Measurements from ENCODE around the gene MTHFD2L.

The MTHFD2L gene

DNA sequence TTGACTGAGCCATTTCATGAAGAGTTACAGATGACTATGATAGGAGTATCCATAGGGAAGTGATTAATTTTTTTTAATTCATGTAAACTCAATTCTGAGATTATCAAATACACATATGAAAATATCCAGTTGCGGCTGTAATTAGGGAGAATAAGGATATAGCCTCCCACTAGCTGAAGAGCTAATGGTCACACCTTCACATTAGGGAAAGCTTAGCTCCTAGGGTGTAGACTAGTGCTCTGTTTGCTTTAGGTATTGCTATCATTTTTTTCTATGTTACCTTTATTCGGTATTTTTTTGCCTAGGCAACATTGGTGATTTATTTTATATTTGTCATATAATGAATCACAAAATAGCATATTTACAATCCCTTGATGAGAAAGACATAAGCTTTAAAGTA lies 110.7 kb downstream of the MTHFD2L start:
- TF ChIP-seq CTCF (conservative IDR thresholded peaks at IDR 0.05; ENCODE audit: control insufficient read depth, insufficient read depth, low read depth, low read length), result no peak
- H3K4me3 ChIP-seq (ENCODE audit: control insufficient read depth, low read depth, low read length), result no peak overlapping the region

GRCh38 chr4:74278490-74278889 lies 120.6 kb downstream of the MTHFD2L start:
- H3K4me3 ChIP-seq (ENCODE audit: control insufficient read depth, low read depth, low read length), result no peak overlapping the region
- no peak for TF ChIP-seq CTCF (conservative IDR thresholded peaks at IDR 0.05; ENCODE audit: control insufficient read depth, insufficient read depth, low read depth, low read length)

More for the DNA sequence above, 110.7 kb downstream of the MTHFD2L start:
- no peak for DNase-seq (ENCODE audit: low read depth)

GRCh38 chr4:74279716-74280115 lies 121.8 kb downstream of the MTHFD2L start:
- H3K4me3 ChIP-seq (ENCODE audit: control insufficient read depth, low read depth, low read length), result no peak overlapping the region
- TF ChIP-seq CTCF (conservative IDR thresholded peaks at IDR 0.05; ENCODE audit: control insufficient read depth, insufficient read depth, low read depth, low read length), result no peak
- DNase-seq (ENCODE audit: low read depth), result no peak

More at GRCh38 chr4:74278490-74278889, 120.6 kb downstream of the MTHFD2L start:
- no peak for DNase-seq (ENCODE audit: low read depth)

DNA sequence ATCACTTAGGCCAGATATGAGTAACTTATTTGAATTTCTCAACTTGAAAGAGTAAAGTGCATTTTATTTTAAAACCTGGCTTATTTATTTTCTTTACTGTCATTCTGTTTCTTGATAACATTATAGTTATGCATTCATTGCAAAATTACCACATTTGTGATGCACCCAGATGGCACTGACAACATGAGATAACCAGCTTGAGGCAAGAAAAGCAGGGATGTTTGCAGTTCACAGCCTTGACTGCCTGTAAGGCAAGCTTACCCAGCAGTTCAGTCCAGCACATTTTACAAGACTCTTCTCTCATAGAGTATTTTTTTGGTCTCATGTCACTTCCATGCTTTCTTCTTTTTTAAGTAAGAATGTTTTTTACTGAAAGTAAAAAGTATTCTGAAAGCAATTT lies 125.0 kb downstream of the MTHFD2L start:
- H3K4me3 ChIP-seq (ENCODE audit: control insufficient read depth, low read depth, low read length), result no peak overlapping the region
- TF ChIP-seq CTCF (conservative IDR thresholded peaks at IDR 0.05; ENCODE audit: control insufficient read depth, insufficient read depth, low read depth, low read length), result no peak
- no peak for DNase-seq (ENCODE audit: low read depth)

GRCh38 chr4:74283614-74284013 lies 125.7 kb downstream of the MTHFD2L start:
- peak; percentile 73 for DNase-seq (ENCODE audit: low read depth)
- TF ChIP-seq CTCF (conservative IDR thresholded peaks at IDR 0.05; ENCODE audit: control insufficient read depth, insufficient read depth, low read depth, low read length), result no peak
- no peak overlapping the region for H3K4me3 ChIP-seq (ENCODE audit: control insufficient read depth, low read depth, low read length)

GRCh38 chr4:74284053-74284452 lies 126.1 kb downstream of the MTHFD2L start:
- no peak for TF ChIP-seq CTCF (conservative IDR thresholded peaks at IDR 0.05; ENCODE audit: control insufficient read depth, insufficient read depth, low read depth, low read length)
- no peak overlapping the region for H3K4me3 ChIP-seq (ENCODE audit: control insufficient read depth, low read depth, low read length)
- DNase-seq (ENCODE audit: low read depth), result peak; percentile 35

DNA sequence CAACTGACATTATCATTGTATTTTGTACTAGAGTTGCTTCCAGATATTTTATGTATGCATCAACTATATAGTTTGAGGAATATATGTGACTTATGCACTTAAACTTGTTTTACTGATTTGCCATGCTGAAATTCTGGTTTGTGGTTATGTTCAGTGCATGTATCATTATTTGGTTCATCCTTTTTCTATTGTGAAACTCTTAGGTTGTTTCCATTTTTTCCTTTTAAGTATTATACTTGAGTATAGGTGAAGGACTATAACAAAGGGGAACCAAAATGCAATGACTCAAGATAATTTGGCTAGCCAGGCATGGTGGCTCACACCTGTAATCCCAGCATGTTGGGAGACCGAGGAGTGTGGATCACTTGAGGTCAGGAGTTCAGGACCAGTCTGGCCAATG lies 129.2 kb downstream of the MTHFD2L start:
- H3K4me3 ChIP-seq (ENCODE audit: control insufficient read depth, low read depth, low read length), result no peak overlapping the region
- DNase-seq (ENCODE audit: low read depth), result no peak
- TF ChIP-seq CTCF (conservative IDR thresholded peaks at IDR 0.05; ENCODE audit: control insufficient read depth, insufficient read depth, low read depth, low read length), result no peak
